Body of pancreas (tissue), 4 donors: ENCODE results near the gene RCCD1.

ENCODE experiments used
- CTCF ChIP-seq, 7 experiments: fragments of 450-650 bp in 4 of 7; fragments of 200-600 bp in 3 of 7; sonication (generic) in 3 of 7; IDR thresholded peaks; one replicate each; pipeline ENCODE4 v1.5.1; 2016 to 2019; ENCODE audit warnings: antibody characterized with exemption in 7 of 7
- POLR2A ChIP-seq, 3 donors: fragments of 450-650 bp; IDR thresholded peaks; one replicate each; pipeline ENCODE4 v1.6.1; 2016; ENCODE audit warnings: antibody characterized with exemption in 3 of 3, mild to moderate bottlenecking in 2 of 3

- no peak for TF ChIP-seq CTCF (IDR thresholded peaks at IDR 0.05)
- no peak for TF ChIP-seq POLR2A (IDR thresholded peaks at IDR 0.05)
These were observed 36.5 kb upstream of the RCCD1 start for GRCh38 chr15:90918034-90918788.
